ENCODE data around the gene APRT.

Gene APRT

GRCh38 chr16:88855736-88856121 is 44.0 kb upstream of the APRT start:
- Histone ChIP-seq H3K27me3 (ENCODE audit: control insufficient read depth, low read length) (no peaks in the 10 kb centered on the region), H3K36me3 (ENCODE audit: control insufficient read depth, low read length) (peaks cover 17% of the 10 kb centered on the region), H3K79me2 (ENCODE audit: control insufficient read depth, low read length) (peaks cover 14% of the 10 kb centered on the region), H3K4me3 (ENCODE audit: low read length) (peak overlapping the region; percentile 39; the same call in 1 of the 2 replicates), H3K9me3 (ENCODE audit: control insufficient read depth, insufficient read depth, low read length) (no peaks in the 10 kb centered on the region), H3K4me2 (ENCODE audit: low read length) (peak overlapping the region; percentile 47; the same call in 1 of the 2 replicates), H3K9me2 (replicated peaks; ENCODE audit: control insufficient read depth, low read length) (no peaks in the 10 kb centered on the region), H3K4me1 (ENCODE audit: control insufficient read depth, low read length) (peaks cover 30% of the 10 kb centered on the region), H4K20me1 (ENCODE audit: control insufficient read depth, insufficient read depth, low read depth, low read length) (no peaks in the 10 kb centered on the region), H3F3A (ENCODE audit: control insufficient read depth, insufficient read depth) (peaks cover 7% of the 10 kb centered on the region), H3K27ac (ENCODE audit: low read depth, low read length) (no peak overlapping the region)
- no peak for TF ChIP-seq EZH2phosphoT487 (IDR thresholded peaks at IDR 0.05; ENCODE audit: borderline replicate concordance, low read length)
- TF ChIP-seq CTCF (IDR thresholded peaks at IDR 0.05; ENCODE audit: low read depth, low read length, poor library complexity, severe bottlenecking), result no peak

DNA sequence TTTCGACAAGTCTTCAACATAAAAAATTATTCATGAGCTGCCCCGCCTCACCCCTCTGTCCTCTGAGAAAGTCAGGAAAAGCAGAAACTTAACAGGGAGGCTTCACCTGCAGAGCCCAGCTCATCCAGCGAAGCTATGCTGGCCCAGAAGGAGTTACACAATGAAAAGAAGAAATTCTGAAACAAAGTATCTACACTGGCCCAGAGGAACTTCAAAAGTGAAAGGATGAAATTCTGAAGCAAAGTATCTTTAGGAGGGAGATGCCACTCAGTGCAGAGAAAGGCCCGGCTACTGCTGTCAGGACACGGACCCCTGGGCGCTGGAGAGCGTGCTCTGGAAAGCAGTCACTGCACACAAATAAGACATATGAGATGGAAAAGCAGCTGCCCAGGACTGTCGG is 43.4 kb upstream of the APRT start:
- TF ChIP-seq EZH2phosphoT487 (IDR thresholded peaks at IDR 0.05; ENCODE audit: borderline replicate concordance, low read length) (no peak), CTCF (IDR thresholded peaks at IDR 0.05; ENCODE audit: low read depth, low read length, poor library complexity, severe bottlenecking) (no peak)
- no peaks in the 10 kb centered on the region for H4K20me1 ChIP-seq (ENCODE audit: control insufficient read depth, insufficient read depth, low read depth, low read length)

DNA sequence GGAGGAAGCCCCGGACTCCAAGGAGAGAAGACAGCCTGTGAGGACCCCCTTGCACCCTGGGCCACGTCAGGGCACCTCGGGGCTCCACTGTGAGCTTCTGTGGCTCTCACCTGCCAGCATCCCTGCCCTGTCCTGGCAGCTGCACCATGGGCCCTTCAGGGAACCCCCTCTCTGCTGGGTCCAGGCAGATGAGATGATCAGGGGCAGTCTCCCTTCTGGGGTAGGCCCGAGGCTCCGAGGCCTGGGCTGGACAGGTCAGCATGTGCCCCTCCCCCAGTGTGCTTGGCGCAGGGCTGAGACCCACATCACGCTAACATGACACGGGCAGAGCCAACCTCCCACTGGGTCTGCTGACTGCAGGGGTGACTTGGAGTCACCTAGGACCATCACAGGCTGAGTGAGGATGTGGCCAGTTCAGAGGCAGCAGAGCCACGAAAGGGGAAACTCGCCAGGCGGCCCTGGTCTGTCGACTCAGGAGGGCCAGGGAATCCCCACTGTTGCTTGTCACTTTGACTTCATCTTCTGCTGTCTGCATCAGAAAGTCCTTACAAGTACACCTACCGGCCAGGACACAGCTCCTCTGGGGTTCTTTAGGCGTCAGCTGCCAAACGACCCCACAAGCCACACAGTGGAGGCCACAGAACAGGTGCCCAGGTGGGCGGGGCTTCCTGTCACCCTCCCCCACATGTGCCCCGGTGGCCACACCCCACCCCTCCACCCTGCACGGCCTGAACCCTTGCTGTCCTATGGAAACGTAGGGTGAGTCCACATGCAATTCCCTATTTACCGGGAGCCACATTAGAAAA is 42.8 kb upstream of the APRT start:
- Histone ChIP-seq H3K36me3 (ENCODE audit: control insufficient read depth, low read length) (peaks cover 7% of the 10 kb centered on the region; the same call in 1 of the 2 replicates), H3K9me3 (ENCODE audit: control insufficient read depth, insufficient read depth, low read length) (no peaks in the 10 kb centered on the region), H3K4me3 (ENCODE audit: low read length) (no peak overlapping the region), H3K27ac (ENCODE audit: low read depth, low read length) (no peak overlapping the region), H3K27me3 (ENCODE audit: control insufficient read depth, low read length) (no peaks in the 10 kb centered on the region), H4K20me1 (ENCODE audit: control insufficient read depth, insufficient read depth, low read depth, low read length) (no peaks in the 10 kb centered on the region), H3K9me2 (replicated peaks; ENCODE audit: control insufficient read depth, low read length) (no peaks in the 10 kb centered on the region), H3F3A (ENCODE audit: control insufficient read depth, insufficient read depth) (peaks cover 7% of the 10 kb centered on the region), H3K4me1 (ENCODE audit: control insufficient read depth, low read length) (peaks cover 28% of the 10 kb centered on the region), H3K79me2 (ENCODE audit: control insufficient read depth, low read length) (peaks cover 14% of the 10 kb centered on the region), H3K4me2 (ENCODE audit: low read length) (0 out of 2 replicates have a peak overlapping the region, but pooled peaks have one; percentile 2)
- no peak for TF ChIP-seq CTCF (IDR thresholded peaks at IDR 0.05; ENCODE audit: low read depth, low read length, poor library complexity, severe bottlenecking)
- no peak for TF ChIP-seq EZH2phosphoT487 (IDR thresholded peaks at IDR 0.05; ENCODE audit: borderline replicate concordance, low read length)

More for the DNA sequence above, 43.4 kb upstream of the APRT start:
- no peak overlapping the region for H3K4me3 ChIP-seq (ENCODE audit: low read length)
- peaks cover 7% of the 10 kb centered on the region for H3F3A ChIP-seq (ENCODE audit: control insufficient read depth, insufficient read depth)
- H3K27me3 ChIP-seq (ENCODE audit: control insufficient read depth, low read length), result no peaks in the 10 kb centered on the region
- no peaks in the 10 kb centered on the region for H3K9me3 ChIP-seq (ENCODE audit: control insufficient read depth, insufficient read depth, low read length)
- H3K79me2 ChIP-seq (ENCODE audit: control insufficient read depth, low read length), result peaks cover 14% of the 10 kb centered on the region
- 0 out of 2 replicates have a peak overlapping the region, but pooled peaks have one; percentile 2 for H3K4me2 ChIP-seq (ENCODE audit: low read length)
- peaks cover 14% of the 10 kb centered on the region for H3K36me3 ChIP-seq (ENCODE audit: control insufficient read depth, low read length)
- H3K27ac ChIP-seq (ENCODE audit: low read depth, low read length), result no peak overlapping the region
- H3K4me1 ChIP-seq (ENCODE audit: control insufficient read depth, low read length), result peaks cover 30% of the 10 kb centered on the region
- no peaks in the 10 kb centered on the region for H3K9me2 ChIP-seq (replicated peaks; ENCODE audit: control insufficient read depth, low read length)

Data from DOHH2 (cell line).